AG09309 (cell line): Measurements from ENCODE around the gene KLHDC3.
"Not testable (repeated sequence)": the region's sequence is repeated elsewhere in the genome, so short reads cannot be mapped to it uniquely, and the experiment has no call there.

Source experiments
- DNase-seq: peaks from one replicate; pipeline ENCODE4 v3.0.0-alpha.2; 2010; ENCODE audit warnings: low read depth
- H3K4me3 ChIP-seq: 2 replicates; pipeline ENCODE4 v1.5.1; 2011; ENCODE audit warnings: mild to moderate bottlenecking, low read depth, low read length, moderate library complexity; ENCODE audit not compliant: control insufficient read depth
- CTCF ChIP-seq: IDR thresholded peaks from 2 replicates; pipeline ENCODE4 v1.5.1; 2011; ENCODE audit warnings: mild to moderate bottlenecking, low read depth, low read length, inconsistent platforms; ENCODE audit not compliant: insufficient read depth, control insufficient read depth; ENCODE audit errors: missing control alignments

Gene KLHDC3

GRCh38 chr6:43038727-43039126 is 24.7 kb downstream of the KLHDC3 start:
- H3K4me3 ChIP-seq = no peak overlapping the region
- TF ChIP-seq CTCF = no peak
- no peak for DNase-seq

- no peak for TF ChIP-seq CTCF
- no peak for DNase-seq
These were observed 26.7 kb downstream of the KLHDC3 start for GRCh38 chr6:43040542-43041257.

GRCh38 chr6:43041475-43041874 is 27.4 kb downstream of the KLHDC3 start:
- H3K4me3 ChIP-seq, DNase-seq: not testable (repeated sequence)

More at GRCh38 chr6:43040542-43041257, 26.7 kb downstream of the KLHDC3 start:
- H3K4me3 ChIP-seq = no peak overlapping the region

- no peak for TF ChIP-seq CTCF
- DNase-seq = no peak
- no peak overlapping the region for H3K4me3 ChIP-seq
These were observed 29.3 kb downstream of the KLHDC3 start for GRCh38 chr6:43043310-43043709.

- no peak for TF ChIP-seq CTCF
- H3K4me3 ChIP-seq = no peak overlapping the region
- no peak for DNase-seq
These were observed 31.4 kb downstream of the KLHDC3 start for GRCh38 chr6:43045371-43045930.

- no peak overlapping the region for H3K4me3 ChIP-seq
- no peak for DNase-seq
- TF ChIP-seq CTCF = no peak
These were observed 33.9 kb downstream of the KLHDC3 start for GRCh38 chr6:43047998-43048397.

- no peak for TF ChIP-seq CTCF
- no peak overlapping the region for H3K4me3 ChIP-seq
- no peak for DNase-seq
These were observed 36.9 kb downstream of the KLHDC3 start for GRCh38 chr6:43050981-43051380.
